C4-2B (cell line): ENCODE measurements around the gene TBK1.

Experiments used
- CTCF ChIP-seq: fragments of 450-650 bp; conservative IDR thresholded peaks from 2 replicates; pipeline ENCODE4 v1.5.1; 2017; ENCODE audit warnings: mild to moderate bottlenecking
- ZFX ChIP-seq: fragments of 450-650 bp; IDR thresholded peaks from 2 replicates; pipeline ENCODE4 v1.6.1; 2017

DNA sequence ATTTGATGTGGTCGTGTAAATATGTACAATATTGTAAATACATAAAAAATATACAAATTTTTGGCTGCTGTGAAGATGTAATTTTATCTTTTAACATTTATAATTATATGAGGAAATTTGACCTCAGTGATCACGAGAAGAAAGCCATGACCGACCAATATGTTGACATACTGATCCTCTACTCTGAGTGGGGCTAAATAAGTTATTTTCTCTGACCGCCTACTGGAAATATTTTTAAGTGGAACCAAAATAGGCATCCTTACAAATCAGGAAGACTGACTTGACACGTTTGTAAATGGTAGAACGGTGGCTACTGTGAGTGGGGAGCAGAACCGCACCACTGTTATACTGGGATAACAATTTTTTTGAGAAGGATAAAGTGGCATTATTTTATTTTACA is 49.6 kb downstream of the TBK1 start:
- TF ChIP-seq CTCF (no peak), ZFX (no peak)
